Measurements from ENCODE around the gene TMEM270.
"Not testable (repeated sequence)": the region's sequence is repeated elsewhere in the genome, so short reads cannot be mapped to it uniquely, and the experiment has no call there.

TMEM270 gene

DNA sequence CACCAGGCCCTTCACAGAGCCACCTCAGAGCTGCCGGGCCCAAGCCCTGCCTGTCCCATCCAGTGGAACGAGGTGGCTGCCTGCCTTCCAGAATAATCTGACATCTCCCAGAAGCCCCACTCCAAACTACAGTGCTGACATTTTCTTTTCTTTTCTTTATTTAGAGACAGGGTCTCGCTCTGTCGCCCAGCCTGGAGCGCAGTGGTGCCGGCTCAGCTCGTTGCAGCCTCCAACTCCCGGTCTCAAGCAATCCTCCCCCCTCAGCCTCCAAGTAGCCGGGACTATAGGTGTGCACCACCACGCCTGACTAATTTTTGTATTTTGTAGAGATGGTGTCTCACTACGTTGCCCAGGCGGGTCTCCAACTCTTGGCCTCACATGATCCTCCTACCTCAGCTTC, 346 bp downstream of the TMEM270 start:
- no peak for DNase-seq

- DNase-seq: no peak
These were observed 4.2 kb downstream of the TMEM270 start for GRCh38 chr7:73864981-73865711.

DNA sequence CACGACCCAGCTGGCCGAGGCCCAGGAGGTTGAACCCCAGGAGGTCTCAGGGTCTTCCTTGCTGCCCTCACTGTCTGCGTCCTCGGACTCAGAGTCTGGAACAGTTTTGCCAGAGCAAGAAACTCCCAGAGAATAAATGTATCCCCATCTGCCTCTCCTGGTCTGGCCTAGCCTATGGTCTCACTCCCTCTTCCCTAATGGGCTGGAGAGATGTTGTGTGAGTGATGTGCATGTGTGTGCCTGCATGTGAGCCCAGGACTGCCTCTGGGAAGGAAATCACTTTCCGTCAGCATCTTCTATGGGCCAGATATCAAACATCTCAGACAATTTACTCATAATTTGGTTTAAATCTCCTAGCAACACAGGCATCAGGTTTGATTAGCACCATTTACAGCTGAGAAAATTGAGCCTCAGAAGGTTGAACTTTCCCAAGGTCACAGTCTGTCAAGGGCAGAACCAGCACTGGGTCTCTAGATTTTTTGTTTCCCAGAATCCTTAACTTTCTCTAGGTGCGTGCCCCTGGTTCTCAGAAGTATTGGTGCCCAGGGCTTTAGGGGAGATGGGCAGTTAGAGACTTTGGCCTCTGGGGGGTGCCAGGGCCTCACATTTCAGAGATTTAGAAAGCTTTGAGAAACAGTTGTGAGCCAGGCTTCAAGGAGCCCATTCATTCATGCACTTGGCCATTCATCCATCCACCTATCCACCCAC, 4.9 kb downstream of the TMEM270 start:
- DNase-seq: no peak

- DNase-seq: no peak
These were observed 5.4 kb downstream of the TMEM270 start for GRCh38 chr7:73866446-73866767.

GRCh38 chr7:73869011-73869798, 8.2 kb downstream of the TMEM270 start:
- DNase-seq: no peak

- no peak for DNase-seq
These were observed 9.1 kb downstream of the TMEM270 start for GRCh38 chr7:73870041-73870492.

DNA sequence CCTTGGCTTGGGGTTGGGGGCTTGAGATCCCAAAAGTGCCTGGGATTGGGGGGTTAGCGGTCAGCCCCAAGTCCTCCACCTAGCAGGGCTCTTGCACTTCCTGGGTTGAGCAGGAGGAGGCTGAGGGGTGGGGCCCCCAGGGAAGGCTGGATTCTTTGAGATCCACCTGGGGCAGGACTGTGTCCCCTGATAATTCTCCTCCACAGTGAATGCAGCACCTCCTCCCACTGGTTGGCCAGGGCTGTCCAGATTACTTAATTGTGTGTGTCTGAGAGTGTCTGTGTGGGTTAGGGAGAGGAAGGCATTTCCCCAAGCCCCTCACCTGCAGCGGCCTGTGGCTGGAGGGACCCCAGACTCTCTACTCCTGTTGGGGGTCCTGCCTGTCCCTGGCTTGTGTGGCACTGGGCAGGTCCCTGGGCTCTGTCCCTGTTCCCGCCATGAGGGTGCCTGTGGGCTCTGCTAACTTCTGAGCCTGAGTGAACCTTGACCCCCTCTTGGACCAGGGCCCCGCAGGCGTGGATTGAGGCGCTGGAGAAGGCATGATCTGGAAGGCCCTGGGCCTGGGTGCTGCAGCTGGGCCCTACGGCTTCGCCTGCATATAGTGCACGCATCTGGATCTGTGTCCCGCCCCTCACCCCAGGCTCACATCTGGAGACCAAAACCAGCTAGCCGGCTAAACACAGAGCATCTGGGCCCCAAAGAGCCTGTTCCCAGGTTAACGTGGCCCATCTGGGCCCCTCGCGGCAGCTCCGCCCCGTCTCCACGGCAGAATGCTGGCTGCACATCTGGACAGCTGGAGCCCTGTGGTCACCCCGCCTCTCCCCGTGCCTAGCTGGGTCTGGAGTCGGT, 10.4 kb downstream of the TMEM270 start:
- no peak for DNase-seq

- DNase-seq: no peak
These were observed 11.3 kb downstream of the TMEM270 start for GRCh38 chr7:73872056-73872908.

DNA sequence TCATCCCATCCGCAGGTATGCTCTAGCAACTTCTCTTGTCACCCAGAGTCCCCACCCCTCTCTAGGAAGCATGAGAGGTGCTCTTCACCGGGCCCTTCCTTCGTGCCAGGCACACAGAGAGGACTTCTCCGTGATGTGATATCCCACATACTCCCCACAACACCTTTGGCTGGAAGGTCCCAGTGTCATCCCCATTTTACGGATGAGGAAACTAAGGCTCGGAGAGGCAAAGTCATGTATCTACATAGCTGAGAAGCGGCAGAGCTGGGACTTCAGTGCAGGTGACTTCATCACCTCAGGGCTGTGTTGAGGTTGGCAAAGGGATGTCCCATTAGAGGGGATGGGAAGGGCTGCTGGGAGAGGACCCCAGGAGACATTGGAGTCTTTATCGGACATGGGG, 15.4 kb downstream of the TMEM270 start:
- DNase-seq: no peak

DNA sequence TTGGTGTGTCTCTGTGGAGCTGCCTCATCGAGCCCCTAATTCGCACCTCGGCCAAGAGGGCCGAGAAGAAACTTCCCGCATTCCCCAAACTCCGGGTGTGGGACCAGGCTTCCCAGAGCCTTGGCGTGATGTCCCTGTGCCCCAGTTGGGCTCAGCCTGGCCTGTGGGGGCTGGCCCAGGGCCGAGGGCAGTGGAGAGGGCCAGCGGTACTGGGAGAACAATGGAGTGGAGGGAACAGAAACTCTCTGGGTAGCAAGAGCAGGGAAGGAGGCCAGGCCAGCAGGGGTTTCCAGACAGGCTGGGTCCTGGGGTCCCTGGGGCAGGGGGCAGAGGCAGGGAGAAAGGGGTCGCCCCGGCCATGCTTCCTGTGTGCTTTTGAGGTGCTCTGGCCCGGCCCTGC, 16.0 kb downstream of the TMEM270 start:
- no peak for DNase-seq

- DNase-seq: no peak
These were observed 19.2 kb downstream of the TMEM270 start for GRCh38 chr7:73879977-73880681.

DNA sequence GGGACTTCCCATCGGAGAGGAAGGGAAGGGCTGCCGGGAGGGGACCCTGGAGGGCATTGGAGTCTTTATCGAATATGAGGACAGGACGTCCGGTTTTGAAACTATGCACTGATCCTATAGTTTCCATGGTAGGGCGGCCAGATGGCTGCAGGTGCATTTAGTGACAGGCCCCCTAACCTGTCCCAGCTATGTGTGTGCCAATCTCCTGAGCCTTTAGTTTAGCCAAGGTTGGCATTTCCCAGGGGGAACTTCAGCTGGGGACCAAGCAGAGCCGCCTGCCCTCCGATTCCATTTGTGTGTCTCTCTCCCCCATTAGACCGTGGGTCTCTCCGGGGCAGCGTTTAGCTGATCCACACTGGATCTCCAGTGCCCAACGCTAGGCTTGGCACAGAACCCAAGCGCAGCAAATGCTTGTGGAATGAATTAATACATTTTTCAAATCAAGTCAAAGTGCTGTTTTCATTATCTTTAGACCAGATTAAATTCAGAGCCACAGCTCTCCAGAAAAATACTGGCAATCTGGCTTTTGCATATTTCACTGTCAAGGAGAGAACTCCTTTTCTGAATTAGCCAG, 19.9 kb downstream of the TMEM270 start:
- no peak for DNase-seq

DNA sequence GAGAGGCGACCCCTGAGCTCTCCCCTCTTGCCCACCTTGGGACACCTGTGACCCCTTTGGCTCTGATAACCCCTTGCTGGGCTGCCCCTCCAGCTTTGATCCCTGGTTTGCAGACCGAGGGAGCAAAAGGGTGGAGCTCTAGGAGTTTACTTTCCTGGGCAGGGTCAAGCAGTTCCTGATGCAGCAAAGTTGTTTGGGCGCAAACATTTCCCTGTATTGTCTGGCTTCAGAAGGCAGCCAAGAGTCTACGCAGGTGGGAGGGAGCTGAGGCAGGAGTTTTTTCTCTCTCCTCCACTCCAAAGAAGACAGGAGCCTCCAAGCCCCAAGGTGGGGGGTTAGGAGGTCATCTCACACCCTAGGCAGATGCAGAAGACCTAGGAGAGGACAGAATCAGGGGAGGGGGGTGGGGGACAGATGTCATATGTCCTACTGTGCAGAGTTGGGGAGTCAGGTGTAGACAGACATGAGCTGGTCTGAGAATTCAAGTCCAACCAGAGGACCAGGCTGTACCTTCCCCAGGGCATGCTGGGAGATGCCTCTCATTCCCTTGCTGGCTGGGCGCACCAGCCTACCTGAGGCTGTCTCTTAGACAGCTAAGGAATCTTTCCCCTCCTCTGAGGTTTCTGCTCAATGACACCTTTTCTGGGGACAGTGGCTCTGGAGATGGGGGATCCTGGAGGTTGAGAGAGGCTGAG, 20.5 kb downstream of the TMEM270 start:
- DNase-seq: no peak

GRCh38 chr7:73882047-73882402, 21.1 kb downstream of the TMEM270 start:
- DNase-seq: no peak

- DNase-seq: not testable (repeated sequence)
These were observed 24.0 kb downstream of the TMEM270 start for GRCh38 chr7:73884867-73885422.

DNA sequence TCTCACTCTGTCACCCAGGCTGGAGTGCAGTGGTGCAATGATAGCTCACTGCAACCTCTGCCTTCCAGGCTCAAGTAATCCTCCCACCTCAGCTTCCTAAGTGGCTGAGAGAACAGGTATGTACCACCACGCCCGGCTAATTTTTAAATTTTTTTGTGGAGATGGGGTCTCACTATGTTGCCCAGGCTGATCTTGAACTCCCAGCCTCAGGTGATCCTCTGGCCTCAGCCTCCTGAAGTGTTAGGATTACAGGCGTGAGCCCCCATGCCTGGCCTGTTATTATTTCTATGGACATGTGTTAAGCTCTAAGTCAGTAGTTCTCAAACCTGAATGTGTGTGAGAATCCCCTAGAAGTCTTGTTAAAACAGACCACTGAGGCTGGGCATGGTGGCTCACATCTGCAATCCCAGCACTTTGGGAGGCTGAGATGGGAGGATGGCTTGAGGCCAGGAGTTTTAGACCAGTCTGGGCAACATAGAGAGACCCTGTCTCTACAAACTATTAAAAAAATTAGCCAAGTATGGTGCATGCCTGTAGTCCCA, 24.5 kb downstream of the TMEM270 start:
- DNase-seq: no peak

DNA sequence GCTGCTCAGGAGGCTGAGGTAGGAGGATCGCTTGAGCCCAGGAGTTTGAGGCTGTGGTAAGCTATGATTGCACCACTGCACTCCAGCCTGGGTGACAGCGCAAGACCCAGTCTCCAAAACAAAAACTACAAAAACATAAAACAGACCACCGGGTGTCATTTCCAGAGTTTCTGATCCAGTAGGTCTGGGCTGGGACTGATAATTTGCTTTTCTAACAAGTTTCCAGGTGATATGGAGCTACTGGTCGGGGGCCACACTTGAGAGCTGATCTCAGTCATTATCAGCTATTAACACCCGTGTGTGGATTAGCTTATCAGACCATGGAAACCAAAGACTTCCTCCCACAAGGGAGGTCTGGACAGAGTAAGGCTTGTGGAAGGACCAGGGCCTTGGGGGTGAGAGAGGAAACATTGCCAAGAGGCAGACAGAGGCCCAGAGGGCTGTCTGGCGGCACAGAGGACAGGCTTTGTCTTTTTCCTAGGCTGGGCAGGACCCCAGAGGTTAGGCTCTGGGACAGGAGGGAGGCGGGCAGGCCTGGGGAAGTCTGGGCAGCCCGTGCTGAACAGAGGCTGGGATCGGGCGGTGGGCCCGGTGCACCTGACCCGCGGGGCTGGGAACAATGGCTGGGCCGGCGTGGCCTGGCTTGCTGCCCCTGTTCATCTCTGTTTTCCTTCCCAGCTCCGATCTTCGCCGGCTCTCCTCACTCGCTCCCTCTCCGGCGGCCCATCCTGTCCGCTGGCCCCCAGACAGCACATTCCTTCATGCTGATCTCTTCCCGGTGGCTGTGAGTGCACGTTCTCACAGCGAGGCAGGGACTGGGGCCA, 25.2 kb downstream of the TMEM270 start:
- DNase-seq: no peak

- no peak for DNase-seq
These were observed 26.8 kb downstream of the TMEM270 start for GRCh38 chr7:73887762-73888161.

DNA sequence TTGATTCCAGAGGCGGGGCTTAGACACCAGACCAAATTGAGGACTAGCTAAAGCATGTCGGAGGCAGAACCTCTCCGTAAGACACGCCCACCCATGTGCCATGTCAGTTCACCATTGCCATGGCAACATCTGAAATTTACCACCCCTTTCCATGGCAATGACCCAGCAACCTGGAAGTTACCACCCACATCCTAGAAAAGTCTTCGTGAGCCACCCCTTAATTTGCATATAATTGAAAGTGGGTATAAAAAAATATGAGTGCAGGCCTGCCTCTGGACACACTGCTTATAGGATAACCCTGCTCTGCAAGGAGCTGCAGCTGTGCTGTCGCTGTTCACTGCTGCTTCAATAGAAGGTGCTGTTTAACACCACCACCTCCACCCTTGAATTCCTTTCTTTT, 28.0 kb downstream of the TMEM270 start:
- no peak for DNase-seq

All from T-helper 1 cell (primary cell).